Fibroblast of pulmonary artery (primary cell): ENCODE data around the gene DOCK9.

Experiments
- DNase-seq: peaks from one replicate; pipeline ENCODE4 v3.0.0-alpha.2; 2010; ENCODE audit warnings: low read depth
- H3K4me3 ChIP-seq: replicated peaks from 2 replicates; pipeline ENCODE4 v1.5.1; 2011; ENCODE audit warnings: low read depth, mild to moderate bottlenecking, control low read depth, low read length, moderate library complexity
- TF ChIP-seq, protein P1 (sequence below): IDR thresholded peaks from 2 replicates; pipeline ENCODE4 v1.5.1; 2011; ENCODE audit warnings: mild to moderate bottlenecking, control low read depth, low read length, inconsistent platforms; ENCODE audit errors: missing control alignments

DOCK9 gene

DNA sequence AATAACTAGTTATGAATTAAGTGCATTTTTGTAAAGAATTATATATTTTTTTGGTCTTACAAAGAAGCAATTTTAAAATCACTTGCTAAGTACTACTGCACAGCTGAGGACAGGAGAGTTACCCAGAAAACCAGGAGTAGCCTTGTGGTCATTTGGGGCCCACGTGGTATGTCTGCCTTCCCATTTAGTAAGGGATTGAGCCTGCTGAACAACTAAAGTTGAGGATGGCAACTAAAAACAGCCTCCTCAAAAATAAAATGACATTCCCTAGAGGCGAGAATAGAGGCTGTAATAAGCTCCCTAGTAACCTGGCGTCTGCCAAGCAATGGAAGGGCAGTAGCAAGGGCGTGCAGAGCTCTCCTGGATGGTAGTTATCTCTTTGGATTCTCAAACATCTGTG lies 36.3 kb downstream of the DOCK9 start:
- TF ChIP-seq, protein P1, sequence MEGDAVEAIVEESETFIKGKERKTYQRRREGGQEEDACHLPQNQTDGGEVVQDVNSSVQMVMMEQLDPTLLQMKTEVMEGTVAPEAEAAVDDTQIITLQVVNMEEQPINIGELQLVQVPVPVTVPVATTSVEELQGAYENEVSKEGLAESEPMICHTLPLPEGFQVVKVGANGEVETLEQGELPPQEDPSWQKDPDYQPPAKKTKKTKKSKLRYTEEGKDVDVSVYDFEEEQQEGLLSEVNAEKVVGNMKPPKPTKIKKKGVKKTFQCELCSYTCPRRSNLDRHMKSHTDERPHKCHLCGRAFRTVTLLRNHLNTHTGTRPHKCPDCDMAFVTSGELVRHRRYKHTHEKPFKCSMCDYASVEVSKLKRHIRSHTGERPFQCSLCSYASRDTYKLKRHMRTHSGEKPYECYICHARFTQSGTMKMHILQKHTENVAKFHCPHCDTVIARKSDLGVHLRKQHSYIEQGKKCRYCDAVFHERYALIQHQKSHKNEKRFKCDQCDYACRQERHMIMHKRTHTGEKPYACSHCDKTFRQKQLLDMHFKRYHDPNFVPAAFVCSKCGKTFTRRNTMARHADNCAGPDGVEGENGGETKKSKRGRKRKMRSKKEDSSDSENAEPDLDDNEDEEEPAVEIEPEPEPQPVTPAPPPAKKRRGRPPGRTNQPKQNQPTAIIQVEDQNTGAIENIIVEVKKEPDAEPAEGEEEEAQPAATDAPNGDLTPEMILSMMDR = no peak
- DNase-seq = no peak
- no peak overlapping the region for H3K4me3 ChIP-seq

DNA sequence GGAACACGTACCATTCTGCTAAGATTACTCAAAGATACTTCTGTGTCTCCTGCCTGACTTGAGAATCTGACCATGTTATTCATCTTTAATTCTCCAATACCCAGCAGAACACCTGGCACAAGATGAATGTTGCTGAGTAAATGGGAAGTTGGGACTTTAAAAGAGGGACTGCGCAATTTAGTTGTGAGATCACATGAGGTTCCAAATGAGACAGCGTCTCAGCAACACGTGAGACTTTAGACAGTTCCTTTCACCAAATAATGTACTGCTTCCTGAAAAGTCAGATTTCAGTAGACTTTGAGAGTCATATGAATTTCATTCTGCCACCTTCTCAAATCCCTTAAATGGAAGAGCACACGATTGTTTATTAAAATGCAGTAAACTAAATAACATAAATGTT lies 36.7 kb downstream of the DOCK9 start:
- no peak for DNase-seq
- TF ChIP-seq, protein P1 = no peak
- no peak overlapping the region for H3K4me3 ChIP-seq

DNA sequence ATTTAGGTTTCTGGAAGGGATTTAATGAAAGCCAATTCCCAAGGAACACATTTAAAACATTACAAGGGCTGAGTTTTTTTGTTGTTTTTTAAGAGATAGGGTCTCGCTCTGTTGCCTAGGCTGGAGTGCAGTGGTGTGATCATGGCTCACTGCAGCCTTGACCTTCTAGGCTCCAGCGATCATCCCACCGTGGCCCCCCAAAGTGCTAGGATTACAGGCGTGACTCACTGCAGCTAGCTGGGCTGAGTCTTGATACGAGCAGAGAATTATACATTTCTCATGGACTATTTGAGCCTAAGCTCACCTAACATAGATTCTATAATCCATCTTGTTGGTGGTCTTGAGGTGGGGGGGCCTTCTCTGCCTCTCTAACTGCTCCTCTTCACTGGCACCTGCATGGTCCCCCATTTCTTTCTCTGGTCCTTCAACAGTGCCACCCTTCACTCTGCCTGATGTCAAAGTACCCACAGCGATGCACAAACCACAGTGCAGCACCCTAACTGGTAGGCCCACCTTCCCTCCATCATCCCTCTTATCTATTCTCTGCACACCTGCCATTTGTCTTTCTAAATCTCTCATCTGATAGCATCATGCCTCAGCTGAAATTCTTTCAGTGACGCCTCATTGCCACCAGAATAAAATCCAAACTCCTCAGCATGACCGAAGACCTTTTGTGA lies 37.4 kb downstream of the DOCK9 start:
- no peak for DNase-seq
- TF ChIP-seq, protein P1 = no peak
- no peak overlapping the region for H3K4me3 ChIP-seq

DNA sequence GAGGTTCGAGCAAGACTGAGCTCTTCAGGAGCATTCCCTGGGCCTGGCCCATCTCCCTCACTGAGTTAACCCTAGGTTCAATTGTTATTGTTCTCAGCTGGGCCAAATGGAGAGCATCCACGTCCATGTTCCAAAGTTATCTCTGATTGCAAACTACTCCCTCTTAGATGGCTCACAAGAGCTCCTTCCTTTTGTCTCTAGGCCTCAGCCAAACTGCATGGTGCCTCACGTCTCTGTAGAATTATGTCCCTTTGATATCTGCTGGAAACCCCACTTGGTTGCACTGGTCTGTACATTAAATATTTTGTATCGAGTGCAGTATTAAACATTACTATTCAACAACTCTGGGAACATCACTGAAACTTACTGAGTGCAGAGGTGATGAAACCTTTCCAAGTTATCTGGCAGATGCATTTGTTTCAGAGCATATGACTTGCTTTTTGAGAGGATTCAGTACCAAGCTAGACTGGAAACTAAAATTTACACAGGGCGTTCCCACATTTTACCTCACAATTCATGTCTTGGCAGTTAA lies 38.1 kb downstream of the DOCK9 start:
- TF ChIP-seq, protein P1 = no peak
- DNase-seq = peak; percentile 51
- no peak overlapping the region for H3K4me3 ChIP-seq

DNA sequence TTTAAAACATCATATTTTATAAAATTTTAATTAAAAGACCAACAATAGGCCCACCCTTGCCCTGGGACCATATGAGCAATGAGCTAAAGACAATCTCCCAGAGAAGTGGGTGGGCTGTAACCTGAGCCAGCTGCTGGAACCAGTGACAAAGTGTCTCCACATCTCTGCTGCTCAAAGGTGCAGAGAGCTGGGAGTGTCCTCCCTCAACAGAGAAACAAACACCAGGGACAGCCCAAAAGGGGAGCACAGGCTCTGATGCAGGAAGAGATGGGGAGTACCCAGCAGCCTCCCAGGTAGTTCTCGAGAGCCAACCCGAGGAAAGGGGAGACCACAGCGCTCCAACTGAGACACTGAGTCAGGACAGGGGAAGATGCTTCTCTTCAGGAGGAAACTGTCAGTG lies 39.1 kb downstream of the DOCK9 start:
- no peak for DNase-seq
- H3K4me3 ChIP-seq = no peak overlapping the region
- TF ChIP-seq, protein P1 = no peak

DNA sequence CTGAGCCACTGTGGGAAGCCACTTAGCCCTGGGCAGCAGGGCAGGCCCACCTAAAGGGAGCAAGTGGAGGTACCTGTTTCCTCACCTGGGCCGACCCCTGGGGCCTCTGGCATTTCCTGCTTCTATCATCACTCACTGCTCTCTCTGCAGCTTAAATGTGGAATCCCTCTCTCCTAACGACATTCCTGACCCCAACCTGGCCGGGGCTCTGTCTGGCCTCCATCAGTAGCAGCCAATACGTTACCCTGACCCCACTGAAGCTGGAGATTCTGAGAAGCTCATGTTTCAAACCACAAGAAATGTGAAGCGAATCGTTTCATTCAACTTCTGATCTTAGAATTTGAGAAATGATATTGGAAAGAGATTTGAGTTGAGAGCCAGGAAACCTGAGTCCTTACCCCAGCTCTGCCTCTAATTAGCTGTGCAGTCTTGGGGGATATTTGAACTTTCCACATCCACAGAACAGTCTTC lies 39.9 kb downstream of the DOCK9 start:
- no peak overlapping the region for H3K4me3 ChIP-seq
- TF ChIP-seq, protein P1 = no peak
- no peak for DNase-seq

DNA sequence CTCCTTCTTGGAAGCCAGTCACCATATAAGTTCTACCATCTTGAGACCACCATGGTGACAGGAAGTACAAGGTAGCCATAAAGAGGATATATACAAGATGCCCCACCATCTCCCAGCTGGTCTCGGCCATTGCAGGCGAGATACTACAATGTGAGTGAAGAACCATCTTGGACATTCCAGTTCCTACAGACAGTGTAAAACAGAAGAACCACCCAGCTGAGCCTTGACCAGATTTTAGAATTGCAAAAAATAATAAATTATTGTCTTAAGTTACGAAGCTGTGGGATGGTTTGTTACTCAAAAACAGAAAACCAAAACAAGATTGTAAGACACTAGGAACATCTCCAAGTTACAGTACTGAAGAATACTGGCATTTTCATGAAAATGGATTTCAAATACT lies 43.6 kb downstream of the DOCK9 start:
- TF ChIP-seq, protein P1 = no peak
- H3K4me3 ChIP-seq = no peak overlapping the region
- no peak for DNase-seq
